Upper lobe of left lung (tissue), 6 donors: ENCODE data around the gene RBBP6. TPM values are rescaled to one million over a fixed set of nuclear protein-coding genes. Genes with fewer than 3 reads are reported as not detected.

Source experiments
- ATAC-seq, 2 donors: fragments of 200-7000 bp; cut with Tn5 transposase; one replicate each; pipeline ENCODE4 v1.9.1; 2022; ENCODE audit warnings: mild to moderate bottlenecking in 2 of 2, moderate library complexity in 2 of 2; ENCODE audit not compliant: low FRiP score in 2 of 2
- DNase-seq, 2 donors: peaks; one replicate each; pipeline ENCODE4 v3.0.0-alpha.2; 2019 to 2020
- H3K27ac ChIP-seq, 4 donors: fragments of 200-600 bp; sonication (generic); one replicate each; pipeline ENCODE4 v1.5.1; 2016 to 2019
- H3K27me3 ChIP-seq, 4 donors: fragments of 200-600 bp; sonication (generic); one replicate each; pipeline ENCODE4 v1.5.1; 2017 to 2019
- H3K36me3 ChIP-seq, 4 donors: fragments of 200-600 bp; sonication (generic); one replicate each; pipeline ENCODE4 v1.5.1; 2016 to 2019
- H3K4me1 ChIP-seq, 4 donors: fragments of 200-600 bp; sonication (generic); one replicate each; pipeline ENCODE4 v1.5.1; 2018 to 2019
- H3K4me3 ChIP-seq, 4 donors: fragments of 200-600 bp; sonication (generic); one replicate each; pipeline ENCODE4 v1.5.1; 2017 to 2019; ENCODE audit warnings: mild to moderate bottlenecking in 2 of 4, moderate library complexity in 1 of 4
- H3K9me3 ChIP-seq, 4 donors: fragments of 200-600 bp; sonication (generic); one replicate each; pipeline ENCODE4 v1.5.1; 2018 to 2019
- CTCF ChIP-seq, 6 experiments: fragments of 450-650 bp in 4 of 6; fragments of 200-600 bp in 2 of 6; sonication (generic) in 2 of 6; IDR thresholded peaks; one replicate each; pipeline ENCODE4 v1.5.1; 2016 to 2019; ENCODE audit warnings: antibody characterized with exemption in 6 of 6
- EP300 ChIP-seq, 4 donors: sonication (generic); formaldehyde crosslinking; IDR thresholded peaks; one replicate each; pipeline ENCODE4 v1.5.1; 2017; ENCODE audit warnings: antibody characterized with exemption in 4 of 4, control low read depth in 2 of 4
- POLR2A ChIP-seq, 4 donors: fragments of 450-650 bp; IDR thresholded peaks; one replicate each; pipeline ENCODE4 v1.5.1; 2016 to 2017; ENCODE audit warnings: antibody characterized with exemption in 4 of 4, mild to moderate bottlenecking in 2 of 4
- POLR2AphosphoS5 ChIP-seq, 2 donors: sonication (generic); formaldehyde crosslinking; IDR thresholded peaks; one replicate each; pipeline ENCODE4 v1.5.1; 2017; ENCODE audit warnings: antibody characterized with exemption in 2 of 2
- WGBS, 2 donors: methylation state at CpG; one replicate each; pipeline ENCODE4 v1.1.5; 2017 to 2018; 5-methylcytosine and 5-hydroxymethylcytosine counted together
- total RNA-seq, 6 donors: library from RNA; depleted of rRNA in 4 of 6; stranded (reverse); fragments of >200 nt in 4 of 6; gene quantifications; one replicate each; pipeline versions ENCODE4 v1.1.0 to v1.2.1, GENCODE V29; 2016 to 2021
- donor health status: DM: no; HTN: no; CAD: no; lungs with moderate emphysema.
- donor health status: DM: no; HTN: yes; CAD: no; lungs with severe emphysema.

Gene RBBP6
- total RNA-seq, 6 donors from 2014 or later, result 40.9 to 79.5 (median 45.4) TPM

GRCh38 chr16:24497440-24497839 is 41.9 kb upstream of the RBBP6 start:
- WGBS, 2 donors, result 25 to 40% methylated on average over 3 of the region's 3 CpGs

GRCh38 chr16:24499193-24499814 is 40.1 kb upstream of the RBBP6 start:
- no peaks in the 10 kb centered on the region for H3K9me3 ChIP-seq
- no peak overlapping the region for H3K4me3 ChIP-seq
- no peaks in the 10 kb centered on the region for H3K36me3 ChIP-seq
- H3K27ac ChIP-seq, result no peak overlapping the region
- H3K27me3 ChIP-seq, result no peaks in the 10 kb centered on the region
- no peak for ATAC-seq
- no peaks in the 10 kb centered on the region for H3K4me1 ChIP-seq
- TF ChIP-seq EP300 (IDR thresholded peaks at IDR 0.05), result no peak
- TF ChIP-seq POLR2A (IDR thresholded peaks at IDR 0.05), result no peak
- TF ChIP-seq CTCF (IDR thresholded peaks at IDR 0.05), result peak in 3 of 6 experiments; percentile 22 to 30 (median 29)
- TF ChIP-seq POLR2AphosphoS5 (IDR thresholded peaks at IDR 0.05), result no peak
- WGBS, 2 donors, result 29 to 59% methylated on average over 5 to 15 of the region's 15 CpGs
- DNase-seq, result no peak

More at GRCh38 chr16:24497440-24497839, 41.9 kb upstream of the RBBP6 start:
- TF ChIP-seq CTCF (IDR thresholded peaks at IDR 0.05), result no peak
- TF ChIP-seq POLR2A (IDR thresholded peaks at IDR 0.05), result no peak
- TF ChIP-seq POLR2AphosphoS5 (IDR thresholded peaks at IDR 0.05), result no peak
- TF ChIP-seq EP300 (IDR thresholded peaks at IDR 0.05), result no peak
- ATAC-seq (no peak), DNase-seq (no peak)
- H3K4me3 ChIP-seq, result no peak overlapping the region
- no peak overlapping the region for H3K27ac ChIP-seq
- H3K9me3 ChIP-seq, result no peaks in the 10 kb centered on the region
- H3K36me3 ChIP-seq, result no peaks in the 10 kb centered on the region
- no peaks in the 10 kb centered on the region for H3K27me3 ChIP-seq
- H3K4me1 ChIP-seq, result no peaks in the 10 kb centered on the region

GRCh38 chr16:24504472-24505345 is 34.7 kb upstream of the RBBP6 start:
- Histone ChIP-seq H3K4me3 (no peak overlapping the region), H3K36me3 (no peaks in the 10 kb centered on the region), H3K9me3 (no peaks in the 10 kb centered on the region), H3K27me3 (no peaks in the 10 kb centered on the region), H3K27ac (no peak overlapping the region), H3K4me1 (no peaks in the 10 kb centered on the region)
- 43 to 46% methylated on average over 14 to 18 of the region's 18 CpGs for WGBS, 2 donors
- ATAC-seq (peak; percentile 74 to 89), DNase-seq (peak in 1 of 2 donors; percentile 33)
- TF ChIP-seq CTCF (IDR thresholded peaks at IDR 0.05), result peak; percentile 42 to 74 (median 70)
- TF ChIP-seq POLR2AphosphoS5 (IDR thresholded peaks at IDR 0.05), result no peak

GRCh38 chr16:24505959-24506358 is 33.4 kb upstream of the RBBP6 start:
- no peaks in the 10 kb centered on the region for H3K4me1 ChIP-seq
- DNase-seq (no peak), ATAC-seq (no peak)
- WGBS, 2 donors, result 85 to 90% methylated on average over 4 of the region's 4 CpGs
- H3K27ac ChIP-seq, result no peak overlapping the region
- no peak overlapping the region for H3K4me3 ChIP-seq
- H3K27me3 ChIP-seq, result no peaks in the 10 kb centered on the region
- H3K9me3 ChIP-seq, result no peaks in the 10 kb centered on the region
- H3K36me3 ChIP-seq, result no peaks in the 10 kb centered on the region
- TF ChIP-seq POLR2A (IDR thresholded peaks at IDR 0.05) (no peak), CTCF (IDR thresholded peaks at IDR 0.05) (no peak), EP300 (IDR thresholded peaks at IDR 0.05) (no peak), POLR2AphosphoS5 (IDR thresholded peaks at IDR 0.05) (no peak)
